Stimulated activated effector memory CD8-positive, alpha-beta T cell treated with anti-CD3 and anti-CD28 coated beads, Interleukin-12 subunit alpha, Interleukin-12 subunit beta, amount 100 ng/mL, for 72 hours (primary cell): ENCODE measurements around the gene EPN2.

ENCODE experiments used
- ATAC-seq: fragments of 150-1000 bp; cut with Tn5 transposase; 2 replicates; pipeline ENCODE4 v1.10.0; 2021
- DNase-seq, 2 donors: peaks; one replicate each; pipeline ENCODE4 v3.0.0; 2021 to 2022; ENCODE audit warnings: low spot score in 2 of 2
- H3K27ac Mint-ChIP-seq: one replicate; pipeline ENCODE4 v1.8.0; 2022; ENCODE audit warnings: mild to moderate bottlenecking, mixed read lengths
- H3K36me3 Mint-ChIP-seq: one replicate; pipeline ENCODE4 v1.8.0; 2022; ENCODE audit warnings: mild to moderate bottlenecking, mixed read lengths
- H3K4me1 Mint-ChIP-seq: one replicate; pipeline ENCODE4 v1.8.0; 2022; ENCODE audit warnings: mixed read lengths
- H3K4me3 Mint-ChIP-seq: one replicate; pipeline ENCODE4 v1.8.0; 2022; ENCODE audit warnings: mild to moderate bottlenecking, mixed read lengths
- H3K9me3 Mint-ChIP-seq: one replicate; pipeline ENCODE4 v1.8.0; 2022; ENCODE audit warnings: mixed read lengths

Gene EPN2

DNA sequence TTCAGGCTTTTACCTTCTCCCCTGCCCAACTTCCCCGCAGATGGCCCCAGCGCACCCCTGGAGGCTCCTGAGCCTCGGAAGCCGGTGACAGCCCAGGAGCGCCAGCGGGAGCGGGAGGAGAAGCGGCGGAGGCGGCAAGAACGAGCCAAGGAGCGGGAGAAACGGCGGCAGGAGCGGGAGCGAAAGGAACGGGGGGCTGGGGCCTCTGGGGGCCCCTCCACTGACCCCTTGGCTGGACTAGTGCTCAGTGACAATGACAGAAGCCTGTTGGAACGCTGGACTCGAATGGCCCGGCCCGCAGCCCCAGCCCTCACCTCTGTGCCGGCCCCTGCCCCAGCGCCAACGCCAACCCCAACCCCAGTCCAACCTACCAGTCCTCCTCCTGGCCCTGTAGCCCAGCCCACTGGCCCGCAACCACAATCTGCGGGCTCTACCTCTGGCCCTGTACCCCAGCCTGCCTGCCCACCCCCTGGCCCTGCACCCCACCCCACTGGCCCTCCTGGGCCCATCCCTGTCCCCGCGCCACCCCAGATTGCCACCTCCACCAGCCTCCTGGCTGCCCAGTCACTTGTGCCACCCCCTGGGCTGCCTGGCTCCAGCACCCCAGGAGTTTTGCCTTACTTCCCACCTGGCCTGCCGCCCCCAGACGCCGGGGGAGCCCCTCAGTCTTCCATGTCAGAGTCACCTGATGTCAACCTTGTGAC, 144.7 kb downstream of the EPN2 start:
- peaks cover 40% of the 10 kb centered on the region for H3K36me3 Mint-ChIP-seq
- no peak for ATAC-seq

GRCh38 chr17:19382531-19383444, 145.6 kb downstream of the EPN2 start:
- ATAC-seq: no peak
- H3K9me3 Mint-ChIP-seq: no peaks in the 10 kb centered on the region
- no peak overlapping the region for H3K4me3 Mint-ChIP-seq
- no peak overlapping the region for H3K27ac Mint-ChIP-seq
- H3K36me3 Mint-ChIP-seq: peaks cover 35% of the 10 kb centered on the region
- DNase-seq: no peak
- H3K4me1 Mint-ChIP-seq: peaks cover 15% of the 10 kb centered on the region

More for the DNA sequence above, 144.7 kb downstream of the EPN2 start:
- Mint-ChIP-seq H3K4me1 (peaks cover 16% of the 10 kb centered on the region), H3K27ac (no peak overlapping the region), H3K9me3 (no peaks in the 10 kb centered on the region), H3K4me3 (no peak overlapping the region)
- no peak for DNase-seq

DNA sequence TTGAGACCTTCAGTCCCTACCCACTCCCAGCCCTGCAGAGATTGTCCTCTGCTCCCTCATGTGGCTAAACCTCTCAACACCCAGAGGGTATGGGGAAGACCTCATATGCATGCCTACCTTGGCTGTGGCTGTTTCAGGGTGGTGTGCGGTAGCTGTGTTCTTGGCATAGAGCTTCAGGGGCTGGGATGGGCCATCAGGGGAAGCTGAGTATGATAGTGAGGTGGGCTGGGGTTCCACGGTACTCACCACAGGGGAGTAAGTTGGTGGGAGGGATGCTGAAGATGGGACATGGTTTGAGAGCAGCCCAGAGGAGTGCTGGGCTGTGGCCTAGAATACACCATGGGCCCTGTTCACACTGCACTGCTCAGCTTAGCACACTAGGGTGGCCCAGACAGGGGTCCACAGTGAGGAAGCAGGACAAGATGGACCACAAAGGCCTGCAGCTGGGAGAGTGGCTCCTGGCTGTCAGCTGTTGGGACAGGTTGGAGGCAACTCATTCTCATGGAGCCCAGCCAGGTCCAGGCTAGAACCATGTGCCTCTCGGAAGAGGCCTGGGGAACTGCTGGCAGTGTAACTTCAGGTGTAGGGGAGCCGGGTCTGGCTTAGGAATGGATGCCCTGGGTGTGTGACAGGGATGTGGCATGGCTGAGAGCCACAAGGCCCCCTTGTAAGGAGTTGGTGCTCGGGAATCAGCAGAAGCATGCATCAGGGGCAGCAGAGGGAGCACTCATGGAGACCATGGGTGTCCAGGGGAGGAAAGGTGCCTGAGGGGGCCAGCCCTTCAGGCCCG, 146.7 kb downstream of the EPN2 start:
- peak overlapping the region; percentile 86 for H3K27ac Mint-ChIP-seq
- ATAC-seq (no peak), DNase-seq (no peak)
- peaks cover 25% of the 10 kb centered on the region for H3K36me3 Mint-ChIP-seq
- H3K9me3 Mint-ChIP-seq: no peaks in the 10 kb centered on the region
- peaks cover 19% of the 10 kb centered on the region for H3K4me1 Mint-ChIP-seq
- no peak overlapping the region for H3K4me3 Mint-ChIP-seq

DNA sequence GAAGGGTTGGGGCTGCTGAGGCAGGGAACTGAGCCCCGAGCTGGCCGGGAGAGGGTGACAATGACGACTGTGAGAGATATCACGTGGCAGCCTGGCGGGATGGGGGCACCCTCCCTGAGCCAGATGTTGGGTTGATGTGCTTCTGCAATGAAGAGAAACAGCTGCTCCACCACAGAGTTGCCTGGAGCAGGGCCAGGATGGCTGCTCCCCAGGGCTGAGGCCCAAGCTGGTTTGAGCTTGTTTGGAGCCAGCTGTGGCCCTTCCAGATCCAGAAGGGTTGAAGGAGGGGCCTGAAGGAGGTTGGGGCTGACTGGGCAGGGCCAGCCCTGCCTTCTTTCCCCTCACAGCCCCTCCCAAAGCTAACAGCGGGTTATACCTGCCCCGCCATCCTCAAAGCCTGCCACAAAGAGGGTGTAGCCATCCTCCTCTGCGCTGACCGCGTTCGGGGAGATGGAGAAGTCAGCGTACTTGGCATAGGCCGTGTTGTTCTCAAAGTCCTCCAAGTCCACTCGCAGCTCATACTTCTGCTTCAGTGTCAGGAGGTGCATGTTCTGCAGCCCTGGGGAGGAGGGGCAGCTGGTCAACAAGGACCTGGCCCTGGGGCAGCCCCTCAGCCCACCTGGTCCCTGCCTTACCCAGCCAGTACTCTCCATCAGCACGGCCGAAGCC, 147.7 kb downstream of the EPN2 start:
- peaks cover 20% of the 10 kb centered on the region for H3K36me3 Mint-ChIP-seq
- H3K27ac Mint-ChIP-seq: no peak overlapping the region
- peaks cover 19% of the 10 kb centered on the region for H3K4me1 Mint-ChIP-seq
- H3K9me3 Mint-ChIP-seq: no peaks in the 10 kb centered on the region
- no peak overlapping the region for H3K4me3 Mint-ChIP-seq
- DNase-seq: no peak
- ATAC-seq: no peak

GRCh38 chr17:19385521-19385983, 148.4 kb downstream of the EPN2 start:
- no peak overlapping the region for H3K4me3 Mint-ChIP-seq
- DNase-seq (no peak), ATAC-seq (no peak)
- peaks cover 19% of the 10 kb centered on the region for H3K36me3 Mint-ChIP-seq
- no peak overlapping the region for H3K27ac Mint-ChIP-seq
- H3K4me1 Mint-ChIP-seq: peaks cover 19% of the 10 kb centered on the region
- no peaks in the 10 kb centered on the region for H3K9me3 Mint-ChIP-seq
